ENCODE measurements around the gene STX1B. TPM values are rescaled to one million over a fixed set of nuclear protein-coding genes. Genes with fewer than 3 reads are reported as not detected.

The STX1B gene
- total RNA-seq, 1 experiment from 2014 or later: 3.9 TPM

DNA sequence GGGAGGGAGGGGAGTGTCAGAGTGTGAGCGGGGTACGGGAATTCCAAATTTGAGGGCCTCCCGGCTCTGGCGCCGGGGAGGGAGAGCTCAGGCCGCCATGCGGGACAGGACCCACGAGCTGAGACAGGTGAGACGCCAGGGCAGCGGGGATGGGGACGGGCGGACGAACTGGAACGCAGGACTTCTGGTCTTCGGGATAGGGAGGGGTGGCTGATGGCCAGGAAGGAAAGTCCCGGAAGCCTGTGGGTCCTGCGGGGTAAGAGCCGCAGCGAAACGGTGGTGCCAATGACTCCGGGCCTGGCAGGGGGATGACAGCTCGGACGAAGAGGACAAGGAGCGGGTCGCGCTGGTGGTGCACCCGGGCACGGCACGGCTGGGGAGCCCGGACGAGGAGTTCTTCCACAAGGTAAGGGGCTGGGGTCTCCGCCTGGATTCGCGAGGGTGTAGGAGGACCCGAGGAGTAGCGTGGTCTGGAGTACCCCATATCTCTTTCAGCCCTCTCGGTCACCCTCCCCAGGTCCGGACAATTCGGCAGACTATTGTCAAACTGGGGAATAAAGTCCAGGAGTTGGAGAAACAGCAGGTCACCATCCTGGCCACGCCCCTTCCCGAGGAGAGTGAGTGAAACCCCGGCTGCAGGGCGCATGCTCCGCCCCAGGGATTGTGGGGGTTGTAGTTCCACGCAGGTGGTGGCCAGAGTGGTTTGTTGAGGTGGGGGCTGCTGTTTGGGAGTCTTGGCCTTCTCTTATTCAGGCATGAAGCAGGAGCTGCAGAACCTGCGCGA lies 23.5 kb upstream of the STX1B start:
- Histone ChIP-seq H3K4me1 (replicated peaks; ENCODE audit: insufficient read depth) (peaks cover 12% of the 10 kb centered on the region), H3K9me3 (ENCODE audit: insufficient read depth, low read depth) (no peaks in the 10 kb centered on the region), H3K79me2 (ENCODE audit: low read depth) (peaks cover 19% of the 10 kb centered on the region), H2AFZ (peak overlapping the region; percentile 98), H3K27ac (0 out of 2 replicates have a peak overlapping the region, but pooled peaks have one; percentile 10), H4K20me1 (ENCODE audit: insufficient read depth) (peaks cover 9% of the 10 kb centered on the region), H3K9me2 (ENCODE audit: insufficient read depth) (no peaks in the 10 kb centered on the region), H3K4me3 (peak overlapping the region; percentile 87), H3K36me3 (ENCODE audit: low read depth) (no peaks in the 10 kb centered on the region), H3K27me3 (ENCODE audit: insufficient read depth, low read depth) (no peaks in the 10 kb centered on the region), H3F3A (ENCODE audit: insufficient read depth, low read depth) (peaks cover 12% of the 10 kb centered on the region; the same call in 1 of the 2 replicates), H3K4me2 (peak overlapping the region; percentile 97)
- intact Hi-C loops (cut with micrococcal nuclease; ENCODE audit: unreplicated experiment): loop anchor here (1.0 to 2.0 kb wide), 7 partner anchors 37 to 375 kb away; partner anchors contain the start of genes FBRS, HSD3B7, KAT8 and VKORC1
- ChIA-PET CTCF (interaction anchor here (0.6 kb wide), 2 partner anchors 229 to 353 kb away, joined by 3 to 5 read pairs; no protein-coding TSS in a partner anchor), POLR2A (ENCODE audit: unreplicated experiment) (interaction anchor here (0.6 to 0.7 kb wide), 4 partner anchors 37 to 117 kb away, joined by 3 to 6 read pairs (median 4); partner anchors contain the start of gene KAT8)
- no TSS peak for BruUV-seq (replicated peaks)
- DNase-seq: peak; percentile 66 to 91
- TF ChIP-seq EZH2 (IDR thresholded peaks at IDR 0.05; ENCODE audit: low read depth): no peak
- TF ChIP-seq, protein P1, sequence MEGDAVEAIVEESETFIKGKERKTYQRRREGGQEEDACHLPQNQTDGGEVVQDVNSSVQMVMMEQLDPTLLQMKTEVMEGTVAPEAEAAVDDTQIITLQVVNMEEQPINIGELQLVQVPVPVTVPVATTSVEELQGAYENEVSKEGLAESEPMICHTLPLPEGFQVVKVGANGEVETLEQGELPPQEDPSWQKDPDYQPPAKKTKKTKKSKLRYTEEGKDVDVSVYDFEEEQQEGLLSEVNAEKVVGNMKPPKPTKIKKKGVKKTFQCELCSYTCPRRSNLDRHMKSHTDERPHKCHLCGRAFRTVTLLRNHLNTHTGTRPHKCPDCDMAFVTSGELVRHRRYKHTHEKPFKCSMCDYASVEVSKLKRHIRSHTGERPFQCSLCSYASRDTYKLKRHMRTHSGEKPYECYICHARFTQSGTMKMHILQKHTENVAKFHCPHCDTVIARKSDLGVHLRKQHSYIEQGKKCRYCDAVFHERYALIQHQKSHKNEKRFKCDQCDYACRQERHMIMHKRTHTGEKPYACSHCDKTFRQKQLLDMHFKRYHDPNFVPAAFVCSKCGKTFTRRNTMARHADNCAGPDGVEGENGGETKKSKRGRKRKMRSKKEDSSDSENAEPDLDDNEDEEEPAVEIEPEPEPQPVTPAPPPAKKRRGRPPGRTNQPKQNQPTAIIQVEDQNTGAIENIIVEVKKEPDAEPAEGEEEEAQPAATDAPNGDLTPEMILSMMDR (conservative IDR thresholded peaks at IDR 0.05): no peak

DNA sequence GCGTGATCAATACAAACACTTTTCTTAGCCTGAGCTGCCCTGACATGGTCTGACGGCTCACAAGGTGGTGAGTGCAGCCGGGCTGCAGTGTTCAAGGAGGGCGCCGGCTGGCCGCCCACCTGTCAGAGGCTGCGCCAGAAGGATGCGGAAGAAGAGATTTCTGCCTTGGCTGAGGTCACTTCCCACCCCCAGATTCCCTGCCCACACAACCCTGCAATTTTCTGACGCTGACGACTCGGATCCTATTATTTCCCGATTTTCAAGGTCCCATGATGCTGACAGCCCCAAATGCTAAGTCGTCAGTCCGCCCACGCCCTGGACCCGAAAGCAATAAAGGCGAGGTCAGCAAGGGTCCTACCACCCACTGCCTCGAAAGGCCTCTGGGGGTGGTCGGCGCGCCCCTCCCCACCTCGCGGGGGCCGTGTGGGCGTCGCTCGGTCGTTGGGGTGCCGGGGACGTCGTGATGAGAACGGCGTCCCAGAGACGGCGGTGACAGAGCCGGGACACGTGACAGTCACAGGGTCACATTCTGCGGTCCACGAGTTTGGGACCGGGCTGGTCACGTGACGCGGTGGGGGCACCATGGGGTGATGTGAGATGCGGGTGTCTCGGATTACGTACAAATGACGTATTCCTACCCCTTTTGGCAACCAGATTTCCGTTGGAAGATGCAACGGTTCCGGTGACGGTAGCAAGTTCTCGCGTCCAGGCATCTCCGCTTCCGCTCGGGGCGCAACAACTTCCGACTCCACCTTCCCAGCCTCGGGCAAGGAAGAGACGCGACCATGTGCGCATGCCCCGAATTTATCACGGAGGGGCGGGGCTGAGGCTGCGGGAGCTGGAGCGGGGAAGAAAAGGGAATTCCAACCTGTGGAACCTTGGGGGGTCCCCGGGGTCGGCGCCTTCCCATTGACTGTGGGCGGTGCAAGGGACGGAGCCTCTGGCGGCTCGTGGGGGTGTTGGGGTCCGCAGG lies 22.6 kb upstream of the STX1B start, which contains the start of gene STX4:
Gene STX4 (plus strand): TSS at position 823 of the 973 bp plus-strand sequence. CDS start 248 bp downstream, outside the sequence.
- CTCF ChIA-PET: interaction anchor here (0.6 kb wide), 1 partner anchor 354 kb away, joined by 3 read pairs; no protein-coding TSS in a partner anchor
- POLR2A ChIA-PET (ENCODE audit: unreplicated experiment): interaction anchor here (0.6 to 0.7 kb wide), 5 partner anchors 11 to 117 kb away, joined by 3 to 7 read pairs (median 4); partner anchors contain the start of gene KAT8

More for the DNA sequence above, 22.6 kb upstream of the STX1B start, which contains the start of gene STX4:
- BruUV-seq (replicated peaks): TSS peak; percentile 51
- peaks cover 19% of the 10 kb centered on the region for H3K79me2 ChIP-seq (ENCODE audit: low read depth)
- H3K4me3 ChIP-seq: peak within 1 kb of the TSS; percentile 87
- H3K4me2 ChIP-seq: peak within 1 kb of the TSS; percentile 97
- TF ChIP-seq, protein P1 (conservative IDR thresholded peaks at IDR 0.05): no peak
- TF ChIP-seq EZH2 (IDR thresholded peaks at IDR 0.05; ENCODE audit: low read depth): no peak
- H4K20me1 ChIP-seq (ENCODE audit: insufficient read depth): peaks cover 9% of the 10 kb centered on the region
- H3K36me3 ChIP-seq (ENCODE audit: low read depth): no peaks in the 10 kb centered on the region
- intact Hi-C loops (cut with micrococcal nuclease; ENCODE audit: unreplicated experiment): loop anchor here (1.0 to 2.0 kb wide), 7 partner anchors 36 to 374 kb away; partner anchors contain the start of genes FBRS, HSD3B7, KAT8 and VKORC1
- no peaks in the 10 kb centered on the region for H3K9me3 ChIP-seq (ENCODE audit: insufficient read depth, low read depth)
- H3K27me3 ChIP-seq (ENCODE audit: insufficient read depth, low read depth): no peaks in the 10 kb centered on the region
- peak; percentile 93 to 99 for DNase-seq
- no peaks in the 10 kb centered on the region for H3K9me2 ChIP-seq (ENCODE audit: insufficient read depth)
- peaks cover 12% of the 10 kb centered on the region for H3K4me1 ChIP-seq (replicated peaks; ENCODE audit: insufficient read depth)
- H3F3A ChIP-seq (ENCODE audit: insufficient read depth, low read depth): peaks cover 12% of the 10 kb centered on the region; the same call in 1 of the 2 replicates
- peak within 1 kb of the TSS; percentile 98 for H2AFZ ChIP-seq
- H3K27ac ChIP-seq: peak within 1 kb of the TSS; percentile 62
